KOPT-K1 (cell line): Measurements from ENCODE around the gene INHA.

Experiments used
- H3K27ac ChIP-seq: fragments of 200-600 bp; sonication (generic); 2 replicates; pipeline ENCODE4 v1.5.1; 2016; ENCODE audit warnings: antibody characterized with exemption, mild to moderate bottlenecking, low read depth, low read length; ENCODE audit not compliant: poor library complexity, severe bottlenecking
- H3K36me3 ChIP-seq: fragments of 200-600 bp; sonication (generic); 2 replicates; pipeline ENCODE4 v1.5.1; 2017; ENCODE audit warnings: antibody characterized with exemption, mild to moderate bottlenecking, low read length, moderate library complexity; ENCODE audit not compliant: insufficient read depth
- H3K9me3 ChIP-seq: fragments of 200-600 bp; sonication (generic); 2 replicates; pipeline ENCODE4 v1.5.1; 2017; ENCODE audit warnings: antibody characterized with exemption, low read length, mild to moderate bottlenecking; ENCODE audit not compliant: insufficient read depth, poor library complexity, severe bottlenecking

Gene INHA

DNA sequence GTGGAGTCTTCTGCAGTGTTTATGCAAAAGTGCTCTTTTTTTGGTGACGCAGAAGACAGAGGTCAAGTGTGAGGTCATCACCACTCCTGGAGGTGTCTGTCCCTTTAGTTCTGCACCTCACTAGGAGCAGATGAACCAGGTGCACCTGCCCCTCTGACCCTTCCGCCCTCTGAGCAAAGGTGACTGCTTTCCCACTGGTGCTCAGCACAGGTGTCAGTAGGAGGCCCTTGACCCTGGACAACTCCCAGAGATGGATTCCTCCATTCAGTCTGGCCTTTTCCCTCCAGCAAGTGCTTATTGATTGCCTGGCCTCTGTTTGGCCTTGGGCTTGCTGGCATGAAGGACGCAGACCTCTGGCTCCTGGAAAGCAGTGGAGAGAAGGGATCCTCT lies 46.6 kb downstream of the INHA start:
- peaks cover 26% of the 10 kb centered on the region; the same call in 1 of the 2 replicates for H3K36me3 ChIP-seq
- H3K9me3 ChIP-seq: no peaks in the 10 kb centered on the region
- no peak overlapping the region for H3K27ac ChIP-seq

DNA sequence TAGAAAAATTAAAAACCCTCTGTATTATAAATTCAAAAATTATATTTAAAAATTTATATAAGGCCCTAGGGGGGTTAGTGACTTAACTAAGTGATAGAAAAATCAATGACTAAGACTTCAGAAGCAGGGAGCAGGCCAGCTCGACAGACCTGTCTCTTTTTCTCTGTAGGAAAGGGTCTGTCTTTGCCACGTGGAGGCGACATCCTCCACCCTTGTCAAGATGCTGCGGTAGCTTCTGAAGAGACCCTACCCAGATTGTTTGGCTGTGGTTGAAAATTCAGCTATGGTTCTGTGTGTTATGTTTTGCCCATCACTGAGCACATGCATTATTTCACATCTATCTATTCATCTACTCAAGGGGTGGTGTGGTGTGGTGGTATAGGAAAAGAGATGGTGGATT lies 47.1 kb downstream of the INHA start:
- H3K36me3 ChIP-seq: peaks cover 23% of the 10 kb centered on the region; the same call in 1 of the 2 replicates
- no peaks in the 10 kb centered on the region for H3K9me3 ChIP-seq
- no peak overlapping the region for H3K27ac ChIP-seq

- Histone ChIP-seq H3K9me3 (no peaks in the 10 kb centered on the region), H3K27ac (no peak overlapping the region), H3K36me3 (peaks cover 10% of the 10 kb centered on the region; the same call in 1 of the 2 replicates)
Measured at GRCh38 chr2:219620546-219620945, 48.4 kb downstream of the INHA start.

- Histone ChIP-seq H3K36me3 (no peaks in the 10 kb centered on the region), H3K27ac (no peak overlapping the region), H3K9me3 (no peaks in the 10 kb centered on the region)
Measured at GRCh38 chr2:219621935-219622334, 49.8 kb downstream of the INHA start.

- Histone ChIP-seq H3K27ac (no peak overlapping the region), H3K36me3 (no peaks in the 10 kb centered on the region), H3K9me3 (no peaks in the 10 kb centered on the region)
Measured at GRCh38 chr2:219622472-219622871, 50.4 kb downstream of the INHA start.

- H3K36me3 ChIP-seq: no peaks in the 10 kb centered on the region
- no peak overlapping the region for H3K27ac ChIP-seq
- no peaks in the 10 kb centered on the region for H3K9me3 ChIP-seq
Measured at GRCh38 chr2:219624565-219624964, 52.5 kb downstream of the INHA start.

DNA sequence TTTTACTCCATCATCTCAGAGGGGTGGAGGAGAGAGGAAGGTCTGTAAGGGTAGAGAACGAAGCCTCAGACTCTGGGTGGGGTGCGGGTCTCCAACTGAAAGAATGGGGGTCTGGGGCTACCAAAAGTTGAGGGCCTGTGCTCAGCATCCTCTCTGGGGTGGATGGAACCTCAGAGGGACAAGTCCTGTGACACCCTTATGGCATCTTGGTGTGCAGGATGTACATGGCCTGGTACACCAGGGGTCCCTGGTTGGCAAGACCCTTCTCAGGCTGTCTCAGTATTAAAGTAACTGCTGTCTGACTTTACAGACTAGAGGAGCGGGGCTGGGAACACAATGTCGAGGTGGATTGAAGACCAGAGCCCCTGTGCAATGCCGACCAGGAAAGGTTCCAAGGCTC lies 53.1 kb downstream of the INHA start:
- Histone ChIP-seq H3K36me3 (no peaks in the 10 kb centered on the region), H3K9me3 (no peaks in the 10 kb centered on the region), H3K27ac (no peak overlapping the region)
